WI38 (cell line): Measurements from ENCODE around the gene CYBA.

Source experiments
- H3K4me3 ChIP-seq: 2 replicates; pipeline ENCODE4 v1.5.1; 2011; ENCODE audit warnings: low read depth, mild to moderate bottlenecking, control low read depth, low read length
- CTCF ChIP-seq: IDR thresholded peaks from 2 replicates; pipeline ENCODE4 v1.5.1; 2012; ENCODE audit warnings: low read depth, mild to moderate bottlenecking, control low read depth, low read length

Gene CYBA

DNA sequence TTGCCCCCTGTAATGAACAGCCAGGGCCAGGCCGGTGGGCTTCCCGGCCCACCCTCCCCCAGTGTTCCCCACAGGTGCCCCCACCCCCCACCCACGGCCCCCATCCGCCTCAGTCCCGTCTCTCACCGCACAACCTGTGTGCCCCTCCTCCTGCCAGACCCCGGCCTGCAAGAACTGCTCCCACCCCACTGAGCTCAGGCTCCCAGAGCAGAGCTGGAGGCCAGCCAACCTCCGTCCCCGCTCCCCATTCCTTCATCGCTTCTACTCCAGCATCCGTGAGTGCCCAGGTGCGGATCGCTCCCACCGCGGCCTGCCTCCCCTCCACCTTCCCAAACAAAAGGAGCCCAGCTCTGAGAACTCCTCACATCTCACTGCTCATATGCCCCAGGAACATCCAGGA, 7.9 kb upstream of the CYBA start:
- H3K4me3 ChIP-seq, result no peak overlapping the region
- no peak for TF ChIP-seq CTCF

GRCh38 chr16:88657371-88657770, 6.5 kb upstream of the CYBA start:
- TF ChIP-seq CTCF, result no peak
- H3K4me3 ChIP-seq, result no peak overlapping the region

DNA sequence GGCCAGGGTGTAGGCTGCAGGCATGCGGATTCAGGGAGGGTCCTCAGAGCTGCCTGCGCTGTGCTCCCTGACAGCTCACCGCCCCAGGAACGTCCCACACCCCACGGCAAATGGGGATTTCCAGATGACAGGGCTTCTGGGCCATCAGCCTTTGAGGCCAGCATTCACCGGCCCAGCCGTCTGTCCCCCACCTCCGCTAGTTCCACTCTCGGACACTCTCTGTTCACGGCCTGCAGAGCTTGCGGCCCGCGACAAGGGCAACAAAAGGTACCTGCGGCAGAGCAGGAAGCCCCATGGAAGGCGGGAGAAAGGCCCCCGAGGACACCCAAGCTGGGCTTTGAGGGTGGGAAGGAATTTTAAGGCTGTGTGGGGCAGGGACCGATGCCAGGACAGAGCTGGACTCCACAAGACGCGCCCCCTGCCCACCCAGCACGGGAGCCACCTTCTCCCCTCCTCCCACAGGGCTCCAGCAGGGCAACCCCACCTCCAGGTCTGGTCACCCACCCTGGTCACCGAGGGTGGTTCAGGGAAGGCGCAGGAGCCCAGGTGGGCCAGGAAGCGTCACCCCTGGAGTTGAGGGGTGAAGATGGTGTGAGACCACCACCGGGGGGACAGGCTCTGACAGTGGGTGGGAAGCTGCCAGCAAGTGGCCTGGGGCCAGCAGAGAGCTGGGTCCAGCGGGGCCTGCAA, 5.6 kb upstream of the CYBA start:
- TF ChIP-seq CTCF, result no peak
- H3K4me3 ChIP-seq, result no peak overlapping the region

DNA sequence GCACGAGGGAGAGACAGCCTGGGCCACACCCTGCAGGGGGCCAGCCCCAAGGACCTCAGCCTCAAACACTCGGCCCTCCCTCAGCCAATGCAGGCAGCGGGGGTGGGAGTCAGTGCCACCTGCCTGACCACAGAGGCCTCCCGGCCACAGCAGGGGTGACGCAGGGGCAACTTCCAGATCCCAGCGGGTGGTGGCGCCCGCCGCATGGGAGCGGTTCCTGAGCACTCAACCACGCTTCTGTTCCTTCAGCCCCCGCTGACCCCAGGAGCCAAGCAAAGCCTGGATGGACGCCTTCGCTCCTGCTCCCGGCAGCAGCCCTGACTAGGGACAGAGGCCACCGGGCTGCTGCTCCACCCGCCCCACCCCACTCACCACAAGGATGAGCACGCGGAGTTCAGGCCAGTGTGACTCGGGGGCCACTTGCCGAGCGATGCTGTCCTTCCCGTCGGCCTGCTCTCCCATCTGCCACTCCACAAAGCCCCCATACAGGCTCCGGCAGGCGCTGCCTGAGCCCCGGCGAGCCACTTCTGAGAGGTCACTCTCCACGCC, 5.0 kb upstream of the CYBA start:
- no peak overlapping the region for H3K4me3 ChIP-seq
- no peak for TF ChIP-seq CTCF

DNA sequence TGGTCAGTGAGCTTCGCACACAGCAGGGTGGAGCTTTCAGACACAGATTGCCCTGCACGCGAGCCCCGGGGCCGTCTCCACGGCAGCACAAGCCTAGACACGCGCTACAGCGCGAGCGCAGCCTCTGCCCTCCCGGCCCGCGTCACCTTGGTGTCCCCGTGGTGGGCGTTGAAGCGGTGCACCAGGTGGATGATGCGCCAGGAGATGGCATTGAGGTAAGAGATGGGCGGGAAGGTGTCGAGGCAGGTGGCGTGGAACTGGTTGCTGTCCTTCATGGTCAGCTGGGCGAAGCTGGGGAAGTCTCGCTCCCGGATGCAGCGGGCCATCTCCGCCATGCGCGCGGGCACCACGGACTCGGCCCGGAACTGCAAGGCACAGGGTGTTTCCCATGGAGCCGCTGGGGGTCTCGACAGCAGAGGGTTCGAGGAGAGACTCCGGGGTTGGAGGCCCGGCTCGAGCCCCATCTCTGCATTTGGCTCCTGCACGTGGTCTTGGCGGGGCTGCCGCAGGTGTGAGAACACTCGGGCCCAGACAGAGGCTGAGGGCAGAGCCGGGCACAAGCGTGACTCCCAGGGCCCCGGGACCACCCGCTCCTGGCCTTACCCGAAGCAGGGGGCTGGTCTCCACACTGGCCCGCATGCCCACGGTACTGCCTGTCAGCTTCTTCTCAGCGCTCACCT, 4.3 kb upstream of the CYBA start:
- TF ChIP-seq CTCF, result no peak

DNA sequence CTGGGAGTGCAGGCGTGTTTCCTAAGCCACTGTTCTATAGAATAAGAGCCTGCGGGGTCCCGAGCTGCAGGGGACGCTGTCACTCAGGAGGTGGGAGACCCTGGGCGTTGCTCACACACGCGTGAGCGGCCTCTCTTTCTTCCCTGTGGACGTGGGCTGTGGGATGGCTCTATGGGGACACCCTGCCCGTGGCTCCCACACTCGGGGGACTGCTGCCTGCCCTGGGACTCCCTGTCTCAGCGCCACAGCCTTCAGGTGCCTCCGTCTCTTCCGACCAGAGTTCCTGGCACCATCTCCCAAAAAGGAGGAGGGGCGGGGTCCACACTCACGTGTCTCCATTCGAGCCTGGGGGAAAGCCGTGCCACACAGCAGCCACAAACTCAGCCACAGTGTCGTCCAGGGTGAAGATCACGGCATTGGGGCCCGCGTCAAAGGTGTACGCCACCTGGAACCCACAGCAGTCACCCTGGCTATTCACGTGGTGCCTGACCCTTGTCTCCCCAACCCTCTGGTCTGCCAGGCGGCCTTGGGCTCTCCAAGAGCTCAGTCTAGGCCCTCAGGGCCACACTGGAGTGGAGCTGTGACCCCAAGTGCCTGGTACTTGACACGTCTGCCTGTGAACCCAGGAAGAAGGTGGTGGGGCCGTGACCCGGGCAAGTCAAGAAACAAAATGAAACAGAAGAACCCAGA, 3.7 kb upstream of the CYBA start:
- no peak overlapping the region for H3K4me3 ChIP-seq
- no peak for TF ChIP-seq CTCF

More for the DNA sequence above, 4.3 kb upstream of the CYBA start:
- H3K4me3 ChIP-seq, result no peak overlapping the region
